GM21717 (cell line): ENCODE measurements around the gene LCN2.
"Not testable (repeated sequence)": the region's sequence is repeated elsewhere in the genome, so short reads cannot be mapped to it uniquely, and the experiment has no call there.

Experiments
- ATAC-seq: cut with Tn5 transposase; IDR thresholded peaks from one replicate; pipeline ENCODE4 v1.9.1; 2021; ENCODE audit warnings: mild to moderate bottlenecking, moderate library complexity; ENCODE audit not compliant: unreplicated experiment

Gene LCN2

DNA sequence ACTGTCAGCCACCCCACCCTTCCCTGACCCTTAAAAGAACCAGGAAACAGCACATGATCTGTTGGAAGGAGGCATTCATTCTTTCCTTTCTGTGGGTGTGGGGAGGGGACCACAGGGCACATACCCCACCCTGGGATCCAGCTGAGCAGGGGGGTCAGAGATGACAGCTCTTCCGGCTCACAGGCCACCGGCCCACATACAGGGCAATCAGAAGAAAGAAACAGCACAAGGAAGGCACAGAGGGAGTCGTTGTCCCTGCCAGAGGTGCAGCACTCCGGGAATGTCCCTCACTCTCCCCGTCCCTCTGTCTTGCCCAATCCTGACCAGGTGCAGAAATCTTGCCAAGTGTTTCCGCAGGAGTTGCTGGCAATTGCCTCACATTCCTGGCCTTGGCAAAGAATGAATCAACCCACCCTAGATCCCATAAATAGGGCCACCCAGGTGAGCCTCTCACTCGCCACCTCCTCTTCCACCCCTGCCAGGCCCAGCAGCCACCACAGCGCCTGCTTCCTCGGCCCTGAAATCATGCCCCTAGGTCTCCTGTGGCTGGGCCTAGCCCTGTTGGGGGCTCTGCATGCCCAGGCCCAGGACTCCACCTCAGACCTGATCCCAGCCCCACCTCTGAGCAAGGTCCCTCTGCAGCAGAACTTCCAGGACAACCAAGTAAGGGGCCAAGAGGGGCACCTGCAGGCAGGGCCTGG is at the start of gene LCN2:
Gene LCN2, plus strand, starts transcription at position 453 of the 701 bp plus-strand sequence. Its CDS starts 73 bp downstream, at position 526.
- no peak for ATAC-seq

DNA sequence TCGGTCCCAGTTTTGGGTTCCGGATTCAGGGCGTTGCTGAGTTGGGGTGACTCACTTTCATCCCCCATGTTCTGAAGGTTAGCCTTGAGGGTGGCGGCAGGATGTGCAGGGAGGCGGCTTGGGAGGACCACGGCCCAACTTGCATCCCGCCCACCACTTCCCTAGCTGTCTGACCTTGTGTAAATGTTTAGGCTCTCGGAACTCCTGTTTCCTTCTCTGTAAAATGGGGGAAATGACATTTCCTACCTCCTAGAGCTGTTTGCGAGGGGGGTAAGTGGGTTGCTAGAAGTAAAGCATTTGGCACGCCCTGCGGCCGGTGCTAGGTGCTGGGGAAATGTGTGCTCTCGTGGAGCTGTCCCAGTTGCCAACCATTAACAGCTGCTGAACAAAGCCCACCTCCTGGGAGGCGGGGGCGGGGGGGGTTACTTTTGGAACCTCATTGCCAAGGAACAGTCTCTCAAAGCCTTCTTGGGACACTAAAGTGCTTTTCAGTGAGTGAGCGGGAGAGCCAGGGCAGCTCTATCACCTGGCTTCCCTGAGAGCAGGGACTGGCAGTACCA is 49.2 kb upstream of the LCN2 start:
- ATAC-seq, result no peak

DNA sequence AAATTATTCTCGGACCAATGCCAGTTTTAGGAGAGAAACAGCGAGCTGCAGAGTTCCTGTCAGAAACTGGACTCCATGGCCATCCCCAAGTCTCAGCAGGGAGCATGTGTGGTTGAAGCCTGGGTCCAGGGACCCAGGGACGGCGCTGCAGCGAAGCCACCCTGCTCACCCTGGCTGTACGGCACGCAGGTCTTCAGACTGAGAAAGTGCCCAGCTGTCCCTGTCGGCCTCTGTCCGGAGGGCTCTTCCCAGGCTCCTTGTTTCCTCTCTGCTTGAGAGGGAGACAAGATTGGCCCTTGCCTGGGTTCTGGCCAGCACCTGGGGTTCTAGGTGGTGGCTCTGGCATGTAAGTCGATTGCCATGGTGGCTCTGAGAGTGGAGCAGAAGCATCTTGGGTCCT is 48.7 kb upstream of the LCN2 start:
- no peak for ATAC-seq

GRCh38 chr9:128101231-128101661 is 48.0 kb upstream of the LCN2 start:
- ATAC-seq, result no peak

DNA sequence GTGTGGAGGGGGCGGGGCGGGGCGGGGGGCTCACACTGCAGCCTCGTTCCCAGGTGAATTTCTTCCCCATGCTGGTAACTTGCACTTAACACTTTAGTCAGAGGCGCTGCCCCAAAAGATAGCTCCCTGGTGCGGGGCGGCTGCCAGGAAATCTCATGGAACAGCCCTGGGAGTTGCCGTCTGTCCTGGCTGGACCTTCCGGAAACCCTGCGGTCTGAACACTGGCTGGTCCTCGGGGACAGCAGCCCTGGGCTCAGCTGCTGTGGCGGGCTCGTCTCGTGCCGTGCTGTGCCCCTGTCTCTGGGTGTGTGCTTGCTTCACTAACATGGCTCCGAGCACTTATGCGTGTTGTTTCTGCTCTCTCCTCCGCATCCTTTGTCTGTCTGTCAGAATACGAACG is 47.6 kb upstream of the LCN2 start:
- ATAC-seq, result no peak

DNA sequence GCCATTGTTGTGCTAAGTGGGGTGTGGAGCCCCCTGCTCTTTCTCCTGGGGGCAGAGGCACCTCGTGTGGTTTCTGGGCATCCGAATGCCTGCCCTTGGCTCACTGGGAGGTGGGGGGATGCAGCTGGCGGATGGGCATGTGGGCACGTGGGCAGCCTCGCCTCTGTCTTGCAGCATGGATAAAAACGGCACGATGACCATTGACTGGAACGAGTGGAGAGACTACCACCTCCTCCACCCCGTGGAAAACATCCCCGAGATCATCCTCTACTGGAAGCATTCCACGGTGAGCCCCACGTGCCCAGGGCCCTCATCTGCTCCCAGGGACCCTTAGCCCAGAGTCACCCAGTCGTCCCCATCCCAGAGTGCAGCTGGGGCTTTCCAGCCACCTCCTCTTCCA is 47.1 kb upstream of the LCN2 start:
- ATAC-seq, result no peak

- ATAC-seq, result no peak
Measured at GRCh38 chr9:128102861-128103588, 46.2 kb upstream of the LCN2 start.

DNA sequence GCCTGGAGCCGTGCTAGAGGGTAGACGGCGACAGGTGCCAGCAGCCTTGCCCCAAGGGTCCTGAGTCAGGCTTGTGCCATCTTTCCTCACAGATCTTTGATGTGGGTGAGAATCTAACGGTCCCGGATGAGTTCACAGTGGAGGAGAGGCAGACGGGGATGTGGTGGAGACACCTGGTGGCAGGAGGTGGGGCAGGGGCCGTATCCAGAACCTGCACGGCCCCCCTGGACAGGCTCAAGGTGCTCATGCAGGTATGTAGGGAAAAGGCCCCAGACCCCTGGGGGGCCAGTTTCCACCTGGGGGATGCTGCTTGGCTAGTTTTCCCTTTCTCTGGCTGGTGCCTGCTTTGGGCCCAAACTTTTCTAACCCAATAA is 45.7 kb upstream of the LCN2 start:
- no peak for ATAC-seq

GRCh38 chr9:128104171-128104618 is 45.1 kb upstream of the LCN2 start:
- no peak for ATAC-seq

- ATAC-seq, result no peak
Measured at GRCh38 chr9:128105538-128106175, 43.6 kb upstream of the LCN2 start.

DNA sequence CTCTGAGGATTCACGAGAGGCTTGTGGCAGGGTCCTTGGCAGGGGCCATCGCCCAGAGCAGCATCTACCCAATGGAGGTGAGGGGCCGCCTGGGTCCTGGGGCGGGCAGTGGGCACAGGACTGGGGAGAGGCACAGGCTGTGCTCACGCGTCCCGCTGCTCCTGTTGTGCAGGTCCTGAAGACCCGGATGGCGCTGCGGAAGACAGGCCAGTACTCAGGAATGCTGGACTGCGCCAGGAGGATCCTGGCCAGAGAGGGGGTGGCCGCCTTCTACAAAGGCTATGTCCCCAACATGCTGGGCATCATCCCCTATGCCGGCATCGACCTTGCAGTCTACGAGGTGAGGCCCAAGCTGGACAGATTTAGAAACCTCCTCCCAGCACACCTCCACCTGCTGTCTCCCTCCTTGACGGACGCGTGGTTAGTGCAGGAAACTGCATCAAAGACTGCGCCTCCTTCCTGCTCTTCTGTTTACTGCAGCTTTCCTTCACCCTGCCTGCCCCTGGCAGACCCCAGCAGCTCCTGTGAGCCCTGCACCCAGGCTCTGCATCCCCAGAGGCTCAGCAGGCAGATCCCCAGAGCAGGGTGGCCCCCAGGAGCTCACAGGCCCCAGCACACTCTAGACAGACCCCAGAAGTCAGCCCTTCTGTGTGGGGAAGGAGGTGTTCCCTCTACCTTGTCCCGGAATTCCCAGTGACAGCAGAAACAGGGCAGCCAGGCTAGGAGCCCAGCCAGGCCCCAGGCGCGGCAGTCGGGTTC is 42.9 kb upstream of the LCN2 start:
- no peak for ATAC-seq

DNA sequence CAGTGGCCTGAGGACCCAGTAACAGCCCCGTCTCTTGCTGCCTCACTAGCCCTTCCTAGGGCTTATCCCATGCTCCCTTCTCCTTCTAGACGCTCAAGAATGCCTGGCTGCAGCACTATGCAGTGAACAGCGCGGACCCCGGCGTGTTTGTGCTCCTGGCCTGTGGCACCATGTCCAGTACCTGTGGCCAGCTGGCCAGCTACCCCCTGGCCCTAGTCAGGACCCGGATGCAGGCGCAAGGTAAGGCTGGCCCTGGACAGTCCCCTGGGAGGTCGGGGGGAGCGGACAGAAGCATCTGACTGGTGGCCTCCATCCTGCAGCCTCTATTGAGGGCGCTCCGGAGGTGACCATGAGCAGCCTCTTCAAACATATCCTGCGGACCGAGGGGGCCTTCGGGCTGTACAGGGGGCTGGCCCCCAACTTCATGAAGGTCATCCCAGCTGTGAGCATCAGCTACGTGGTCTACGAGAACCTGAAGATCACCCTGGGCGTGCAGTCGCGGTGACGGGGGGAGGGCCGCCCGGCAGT is 42.2 kb upstream of the LCN2 start:
- no peak for ATAC-seq

DNA sequence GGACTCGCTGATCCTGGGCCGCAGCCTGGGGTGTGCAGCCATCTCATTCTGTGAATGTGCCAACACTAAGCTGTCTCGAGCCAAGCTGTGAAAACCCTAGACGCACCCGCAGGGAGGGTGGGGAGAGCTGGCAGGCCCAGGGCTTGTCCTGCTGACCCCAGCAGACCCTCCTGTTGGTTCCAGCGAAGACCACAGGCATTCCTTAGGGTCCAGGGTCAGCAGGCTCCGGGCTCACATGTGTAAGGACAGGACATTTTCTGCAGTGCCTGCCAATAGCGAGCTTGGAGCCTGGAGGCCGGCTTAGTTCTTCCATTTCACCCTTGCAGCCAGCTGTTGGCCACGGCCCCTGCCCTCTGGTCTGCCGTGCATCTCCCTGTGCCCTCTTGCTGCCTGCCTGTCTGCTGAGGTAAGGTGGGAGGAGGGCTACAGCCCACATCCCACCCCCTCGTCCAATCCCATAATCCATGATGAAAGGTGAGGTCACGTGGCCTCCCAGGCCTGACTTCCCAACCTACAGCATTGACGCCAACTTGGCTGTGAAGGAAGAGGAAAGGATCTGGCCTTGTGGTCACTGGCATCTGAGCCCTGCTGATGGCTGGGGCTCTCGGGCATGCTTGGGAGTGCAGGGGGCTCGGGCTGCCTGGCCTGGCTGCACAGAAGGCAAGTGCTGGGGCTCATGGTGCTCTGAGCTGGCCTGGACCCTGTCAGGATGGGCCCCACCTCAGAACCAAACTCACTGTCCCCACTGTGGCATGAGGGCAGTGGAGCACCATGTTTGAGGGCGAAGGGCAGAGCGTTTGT is 41.6 kb upstream of the LCN2 start:
- ATAC-seq, result no peak

DNA sequence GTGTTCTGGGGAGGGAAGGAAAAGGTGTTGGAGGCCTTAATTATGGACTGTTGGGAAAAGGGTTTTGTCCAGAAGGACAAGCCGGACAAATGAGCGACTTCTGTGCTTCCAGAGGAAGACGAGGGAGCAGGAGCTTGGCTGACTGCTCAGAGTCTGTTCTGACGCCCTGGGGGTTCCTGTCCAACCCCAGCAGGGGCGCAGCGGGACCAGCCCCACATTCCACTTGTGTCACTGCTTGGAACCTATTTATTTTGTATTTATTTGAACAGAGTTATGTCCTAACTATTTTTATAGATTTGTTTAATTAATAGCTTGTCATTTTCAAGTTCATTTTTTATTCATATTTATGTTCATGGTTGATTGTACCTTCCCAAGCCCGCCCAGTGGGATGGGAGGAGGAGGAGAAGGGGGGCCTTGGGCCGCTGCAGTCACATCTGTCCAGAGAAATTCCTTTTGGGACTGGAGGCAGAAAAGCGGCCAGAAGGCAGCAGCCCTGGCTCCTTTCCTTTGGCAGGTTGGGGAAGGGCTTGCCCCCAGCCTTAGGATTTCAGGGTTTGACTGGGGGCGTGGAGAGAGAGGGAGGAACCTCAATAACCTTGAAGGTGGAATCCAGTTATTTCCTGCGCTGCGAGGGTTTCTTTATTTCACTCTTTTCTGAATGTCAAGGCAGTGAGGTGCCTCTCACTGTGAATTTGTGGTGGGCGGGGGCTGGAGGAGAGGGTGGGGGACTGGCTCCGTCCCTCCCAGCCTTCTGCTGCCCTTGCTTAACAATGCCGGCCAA is 40.8 kb upstream of the LCN2 start:
- no peak for ATAC-seq

DNA sequence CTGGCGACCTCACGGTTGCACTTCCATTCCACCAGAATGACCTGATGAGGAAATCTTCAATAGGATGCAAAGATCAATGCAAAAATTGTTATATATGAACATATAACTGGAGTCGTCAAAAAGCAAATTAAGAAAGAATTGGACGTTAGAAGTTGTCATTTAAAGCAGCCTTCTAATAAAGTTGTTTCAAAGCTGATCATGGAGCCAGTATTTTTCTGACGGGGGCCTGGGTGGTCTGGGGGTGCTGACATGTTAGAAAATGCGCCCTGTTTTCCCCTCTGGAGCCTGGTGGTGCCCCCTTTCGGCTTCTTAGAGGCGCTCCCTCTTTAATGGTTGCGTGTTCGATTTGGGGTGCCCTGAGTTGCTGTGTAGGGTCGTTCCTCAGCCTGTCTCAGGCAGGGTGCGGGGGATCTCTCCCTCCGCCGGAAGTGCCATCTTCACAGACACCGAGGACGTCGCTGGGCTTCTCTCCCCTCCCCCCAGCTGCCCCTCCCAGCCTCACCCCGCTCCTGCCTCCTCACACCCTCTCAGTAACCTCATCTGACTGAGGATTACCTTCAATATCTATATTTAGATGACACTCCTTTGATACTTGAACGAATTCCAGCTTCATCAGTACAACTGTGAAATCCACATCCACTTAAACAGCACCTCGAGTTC is 40.1 kb upstream of the LCN2 start:
- ATAC-seq, result no peak

GRCh38 chr9:128111726-128112125 is 37.5 kb upstream of the LCN2 start:
- ATAC-seq, result not testable (repeated sequence)

DNA sequence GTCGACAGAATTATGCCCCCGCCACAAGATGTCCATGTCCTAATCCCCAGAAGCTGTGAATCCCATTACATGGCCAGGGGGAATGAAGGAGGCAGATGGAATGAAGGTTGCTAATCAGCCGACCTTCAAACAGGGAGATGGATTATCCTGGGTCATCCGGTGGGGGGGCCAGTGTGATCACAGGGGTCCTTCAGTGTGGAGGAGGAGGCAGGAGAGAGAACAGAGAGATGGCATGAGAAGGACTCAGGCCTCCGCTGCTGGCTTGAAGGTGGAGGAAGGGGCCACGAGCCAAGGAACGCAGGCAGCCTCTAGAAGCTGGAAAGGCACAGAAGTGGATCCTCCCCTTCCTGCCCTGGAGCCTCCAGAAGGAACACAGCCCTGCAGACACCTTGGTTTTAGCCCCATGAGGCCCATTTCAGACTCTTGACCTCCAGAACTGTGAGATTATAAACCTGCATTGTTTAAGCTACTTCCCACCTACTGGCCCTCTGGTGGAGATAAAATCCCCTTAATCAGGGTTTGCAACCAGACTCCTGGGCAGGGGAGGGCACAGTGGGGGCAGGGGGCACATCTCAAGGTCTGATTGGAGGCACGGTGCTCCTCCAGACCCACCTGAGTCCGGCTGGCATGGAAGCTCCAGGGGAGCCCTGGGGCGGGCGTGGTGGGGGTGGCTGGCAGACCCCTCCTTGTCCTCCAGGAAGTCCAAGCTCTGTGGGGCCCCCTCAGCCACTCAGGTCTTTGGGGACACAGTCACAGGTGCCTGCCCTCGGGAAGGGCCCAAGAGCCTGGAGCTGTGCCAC is 35.5 kb upstream of the LCN2 start:
- ATAC-seq, result no peak
